GM19397 (cell line): Measurements from ENCODE around the gene ATL2.

Source experiments
- ATAC-seq: cut with Tn5 transposase; IDR thresholded peaks from one replicate; pipeline ENCODE4 v1.9.1; 2021; ENCODE audit warnings: mild to moderate bottlenecking, moderate library complexity; ENCODE audit not compliant: unreplicated experiment

The ATL2 gene

GRCh38 chr2:38255211-38255610 is 121.9 kb downstream of the ATL2 start:
- ATAC-seq: no peak

- no peak for ATAC-seq
Observed at GRCh38 chr2:38254796-38255195, 122.3 kb downstream of the ATL2 start.

DNA sequence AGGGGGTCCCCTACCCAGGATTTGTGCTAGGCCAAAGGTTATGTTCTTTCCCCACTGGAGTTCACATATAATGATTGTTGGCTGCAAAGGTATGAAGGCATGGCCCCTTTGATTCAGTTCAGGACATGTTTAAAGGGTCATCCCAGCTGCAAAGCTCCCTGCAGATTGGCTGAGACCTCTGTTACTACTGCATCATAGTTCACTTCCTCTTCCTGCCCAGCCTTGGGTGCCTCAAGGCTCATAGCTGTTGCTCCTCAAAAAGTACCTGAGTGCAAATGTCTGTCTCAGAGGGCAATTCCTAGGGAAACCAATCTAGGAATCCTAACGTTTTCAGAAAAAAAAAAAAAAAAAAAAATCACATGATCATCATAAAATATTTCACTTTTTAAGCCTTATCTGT is 125.1 kb downstream of the ATL2 start:
- no peak for ATAC-seq

DNA sequence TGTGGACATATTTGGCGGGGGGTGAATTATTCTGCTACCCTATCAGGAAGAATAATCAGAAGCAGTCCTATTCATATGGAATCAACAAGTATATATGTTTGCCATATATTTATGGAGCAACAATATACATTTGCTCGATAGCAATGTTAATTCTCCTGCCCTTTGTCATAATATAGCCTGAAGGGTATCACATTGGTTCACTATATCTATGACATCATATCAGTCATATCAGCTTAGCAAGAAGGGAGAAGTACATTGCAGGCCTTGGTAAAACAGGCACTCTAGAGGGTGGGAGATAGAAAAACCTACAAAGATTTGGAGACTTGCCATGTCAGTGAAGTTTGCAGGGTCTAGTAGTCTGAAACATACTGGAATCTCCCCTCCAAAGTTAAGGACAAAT is 128.4 kb downstream of the ATL2 start:
- ATAC-seq: no peak

GRCh38 chr2:38248255-38248654 is 128.8 kb downstream of the ATL2 start:
- no peak for ATAC-seq

DNA sequence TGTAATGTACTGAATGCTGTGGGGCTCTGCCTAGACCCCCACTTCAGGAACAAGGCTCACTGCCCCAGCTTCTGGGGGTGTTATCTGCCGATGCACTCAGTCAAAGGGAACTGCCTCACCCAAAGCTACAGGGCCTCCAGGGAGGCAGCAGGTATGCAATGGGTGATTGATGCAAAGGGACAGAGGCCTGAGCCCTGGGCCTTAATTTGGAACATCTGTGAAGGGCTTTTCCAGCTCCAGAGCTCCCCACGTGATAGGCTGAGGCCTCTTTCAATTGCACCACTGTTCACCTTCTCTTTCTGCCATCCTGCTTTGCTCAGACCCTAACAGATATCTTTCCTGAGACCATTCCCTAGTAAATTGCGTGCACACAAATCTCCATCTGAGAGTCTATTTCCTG is 131.0 kb downstream of the ATL2 start:
- no peak for ATAC-seq

GRCh38 chr2:38245114-38245641 is 131.9 kb downstream of the ATL2 start:
- ATAC-seq: no peak

DNA sequence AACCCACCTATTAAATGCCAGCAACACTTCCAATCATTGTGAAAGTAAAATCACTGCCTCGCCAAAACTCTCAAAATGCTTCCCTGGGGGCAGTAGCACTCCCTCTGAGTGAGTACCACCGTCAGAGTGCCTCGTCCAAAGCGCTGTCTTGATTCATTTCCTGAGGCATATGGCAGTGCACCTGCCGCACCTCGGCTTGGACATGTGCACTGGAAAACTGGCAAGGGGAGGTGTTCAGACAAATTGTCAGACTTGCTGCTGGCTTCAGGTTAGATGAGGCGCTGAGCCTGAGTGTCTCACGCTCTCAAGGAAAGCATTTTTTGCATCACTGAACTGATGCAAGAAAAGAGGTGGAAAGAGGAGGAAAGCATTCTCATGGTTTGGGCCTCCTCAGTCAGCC is 132.8 kb downstream of the ATL2 start:
- ATAC-seq: no peak
